Measurements from ENCODE around the gene AVL9. TPM values are rescaled to one million over a fixed set of nuclear protein-coding genes. Genes with fewer than 3 reads are reported as not detected.

AVL9 gene
- total RNA-seq, 1 experiment from 2014 or later: 36.1 TPM

GRCh38 chr7:32513210-32513609, 17.9 kb downstream of the AVL9 start:
- ChIA-PET POLR2A (ENCODE audit: low non-redundant PET) (no interaction called here), CTCF (no interaction called here)
- no peak for DNase-seq (ENCODE audit: low spot score)
- Histone ChIP-seq H3K4me1 (ENCODE audit: insufficient read depth, low read length, poor library complexity, severe bottlenecking) (no peaks in the 10 kb centered on the region), H3K9me3 (ENCODE audit: low read depth, low read length, poor library complexity, severe bottlenecking) (peaks cover 8% of the 10 kb centered on the region), H3K4me3 (ENCODE audit: low read depth, low read length, poor library complexity, severe bottlenecking) (no peak overlapping the region), H3K36me3 (ENCODE audit: insufficient read depth, low read length, poor library complexity, severe bottlenecking) (no peaks in the 10 kb centered on the region), H3K27me3 (replicated peaks; ENCODE audit: insufficient read depth, low read depth, low read length, poor library complexity) (no peaks in the 10 kb centered on the region), H3K27ac (ENCODE audit: low read depth, low read length, poor library complexity, severe bottlenecking) (no peak overlapping the region)
- TF ChIP-seq CTCF (conservative IDR thresholded peaks at IDR 0.05; ENCODE audit: low read depth, low read length) (no peak), EZH2 (IDR thresholded peaks at IDR 0.05; ENCODE audit: borderline replicate concordance, low read depth, low read length, poor library complexity, severe bottlenecking) (no peak)
- BruUV-seq (replicated peaks): no TSS peak
- intact Hi-C loops (cut with micrococcal nuclease; ENCODE audit: unreplicated experiment): no loop called here

GRCh38 chr7:32515890-32516550, 20.7 kb downstream of the AVL9 start:
- intact Hi-C loops (cut with micrococcal nuclease; ENCODE audit: unreplicated experiment): no loop called here
- Histone ChIP-seq H3K36me3 (ENCODE audit: insufficient read depth, low read length, poor library complexity, severe bottlenecking) (peaks cover 6% of the 10 kb centered on the region), H3K27ac (ENCODE audit: low read depth, low read length, poor library complexity, severe bottlenecking) (no peak overlapping the region), H3K9me3 (ENCODE audit: low read depth, low read length, poor library complexity, severe bottlenecking) (peaks cover 36% of the 10 kb centered on the region), H3K4me1 (ENCODE audit: insufficient read depth, low read length, poor library complexity, severe bottlenecking) (no peaks in the 10 kb centered on the region), H3K27me3 (replicated peaks; ENCODE audit: insufficient read depth, low read depth, low read length, poor library complexity) (no peaks in the 10 kb centered on the region), H3K4me3 (ENCODE audit: low read depth, low read length, poor library complexity, severe bottlenecking) (no peak overlapping the region)
- DNase-seq (ENCODE audit: low spot score): no peak
- CTCF ChIA-PET: no interaction called here
- POLR2A ChIA-PET (ENCODE audit: low non-redundant PET): no interaction called here
- BruUV-seq (replicated peaks): no TSS peak
- TF ChIP-seq EZH2 (IDR thresholded peaks at IDR 0.05; ENCODE audit: borderline replicate concordance, low read depth, low read length, poor library complexity, severe bottlenecking): no peak
- no peak for TF ChIP-seq CTCF (conservative IDR thresholded peaks at IDR 0.05; ENCODE audit: low read depth, low read length)

- CTCF ChIA-PET: no interaction called here
- H3K4me1 ChIP-seq (ENCODE audit: insufficient read depth, low read length, poor library complexity, severe bottlenecking): no peaks in the 10 kb centered on the region
- no peak for TF ChIP-seq CTCF (conservative IDR thresholded peaks at IDR 0.05; ENCODE audit: low read depth, low read length)
- no peak for TF ChIP-seq EZH2 (IDR thresholded peaks at IDR 0.05; ENCODE audit: borderline replicate concordance, low read depth, low read length, poor library complexity, severe bottlenecking)
- H3K27ac ChIP-seq (ENCODE audit: low read depth, low read length, poor library complexity, severe bottlenecking): no peak overlapping the region
- no peak overlapping the region for H3K4me3 ChIP-seq (ENCODE audit: low read depth, low read length, poor library complexity, severe bottlenecking)
- H3K9me3 ChIP-seq (ENCODE audit: low read depth, low read length, poor library complexity, severe bottlenecking): peaks cover 40% of the 10 kb centered on the region
- intact Hi-C loops (cut with micrococcal nuclease; ENCODE audit: unreplicated experiment): no loop called here
- POLR2A ChIA-PET (ENCODE audit: low non-redundant PET): no interaction called here
- H3K27me3 ChIP-seq (replicated peaks; ENCODE audit: insufficient read depth, low read depth, low read length, poor library complexity): no peaks in the 10 kb centered on the region
- no TSS peak for BruUV-seq (replicated peaks)
- DNase-seq (ENCODE audit: low spot score): no peak
- peaks cover 6% of the 10 kb centered on the region for H3K36me3 ChIP-seq (ENCODE audit: insufficient read depth, low read length, poor library complexity, severe bottlenecking)
Observed at GRCh38 chr7:32516551-32517100, 21.3 kb downstream of the AVL9 start.
